ENCODE results near the gene SGCB.

SGCB gene

GRCh38 chr4:52054254-52054653 is 16.2 kb upstream of the SGCB start:
- peaks cover 9% of the 10 kb centered on the region for H3K4me1 ChIP-seq (ENCODE audit: control insufficient read depth, insufficient read depth, low read length, poor library complexity, severe bottlenecking)
- H3K9me3 ChIP-seq (ENCODE audit: control insufficient read depth, low read length) = no peaks in the 10 kb centered on the region
- no peak overlapping the region for H3K27ac ChIP-seq (ENCODE audit: low read depth, low read length, severe bottlenecking)
- H3K36me3 ChIP-seq (ENCODE audit: control insufficient read depth, insufficient read depth, low read length) = no peaks in the 10 kb centered on the region
- 88 to 100% methylated on average over 1 to 3 of the region's 3 CpGs for WGBS, 2 experiments (ENCODE audit: insufficient coverage in 2 of 2)
- H3K4me3 ChIP-seq (ENCODE audit: extremely low read depth, insufficient read depth, low read length, poor library complexity, severe bottlenecking) = no peak overlapping the region

DNA sequence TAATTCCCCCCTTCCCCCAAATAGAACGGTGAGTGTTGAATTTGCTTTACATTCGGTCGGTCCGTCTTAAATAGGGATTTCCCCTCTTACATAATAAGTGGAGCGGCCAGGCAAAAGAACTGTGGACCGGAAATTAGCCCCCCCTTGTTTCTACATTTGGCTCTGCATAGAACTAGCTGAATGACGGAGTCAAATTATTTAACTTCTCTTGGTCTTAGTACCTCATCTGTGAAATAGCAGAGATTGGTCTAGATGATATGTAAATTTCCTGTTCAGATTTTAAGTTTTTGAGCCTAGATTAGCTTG is 14.3 kb upstream of the SGCB start:
- WGBS, 2 experiments (ENCODE audit: insufficient coverage in 2 of 2) = 51 to 80% methylated on average over 1 to 5 of the region's 7 CpGs
- H3K27ac ChIP-seq (ENCODE audit: low read depth, low read length, severe bottlenecking) = no peak overlapping the region
- no peaks in the 10 kb centered on the region for H3K36me3 ChIP-seq (ENCODE audit: control insufficient read depth, insufficient read depth, low read length)
- H3K4me1 ChIP-seq (ENCODE audit: control insufficient read depth, insufficient read depth, low read length, poor library complexity, severe bottlenecking) = peaks cover 9% of the 10 kb centered on the region
- peak overlapping the region; percentile 66 for H3K4me3 ChIP-seq (ENCODE audit: extremely low read depth, insufficient read depth, low read length, poor library complexity, severe bottlenecking)
- H3K9me3 ChIP-seq (ENCODE audit: control insufficient read depth, low read length) = no peaks in the 10 kb centered on the region

GRCh38 chr4:52051615-52052474 is 13.7 kb upstream of the SGCB start:
- Histone ChIP-seq H3K4me3 (ENCODE audit: extremely low read depth, insufficient read depth, low read length, poor library complexity, severe bottlenecking) (peak overlapping the region; percentile 66), H3K27ac (ENCODE audit: low read depth, low read length, severe bottlenecking) (peak overlapping the region; percentile 79), H3K36me3 (ENCODE audit: control insufficient read depth, insufficient read depth, low read length) (no peaks in the 10 kb centered on the region), H3K4me1 (ENCODE audit: control insufficient read depth, insufficient read depth, low read length, poor library complexity, severe bottlenecking) (peaks cover 9% of the 10 kb centered on the region), H3K9me3 (ENCODE audit: control insufficient read depth, low read length) (no peaks in the 10 kb centered on the region)
- WGBS, 2 experiments (ENCODE audit: insufficient coverage in 2 of 2) = 6 to 9% methylated on average over 37 of the region's 46 CpGs

GRCh38 chr4:52051213-52051614 is 13.1 kb upstream of the SGCB start, which contains the start of gene SPATA18:
Gene SPATA18 (plus strand): TSS chr4:52051304. CDS start chr4:52051705, 401 bp downstream.
- WGBS, 2 experiments (ENCODE audit: insufficient coverage in 2 of 2) = 0% methylated on average over 31 to 35 of the region's 44 CpGs
- Histone ChIP-seq H3K36me3 (ENCODE audit: control insufficient read depth, insufficient read depth, low read length) (no peaks in the 10 kb centered on the region), H3K27ac (ENCODE audit: low read depth, low read length, severe bottlenecking) (peak within 1 kb of the TSS; percentile 79), H3K9me3 (ENCODE audit: control insufficient read depth, low read length) (no peaks in the 10 kb centered on the region), H3K4me1 (ENCODE audit: control insufficient read depth, insufficient read depth, low read length, poor library complexity, severe bottlenecking) (peaks cover 9% of the 10 kb centered on the region), H3K4me3 (ENCODE audit: extremely low read depth, insufficient read depth, low read length, poor library complexity, severe bottlenecking) (peak within 1 kb of the TSS; percentile 66)

GRCh38 chr4:52049266-52049665 is 11.2 kb upstream of the SGCB start:
- WGBS, 2 experiments (ENCODE audit: insufficient coverage in 2 of 2) = 77 to 94% methylated on average over 3 to 4 of the region's 5 CpGs
- Histone ChIP-seq H3K36me3 (ENCODE audit: control insufficient read depth, insufficient read depth, low read length) (no peaks in the 10 kb centered on the region), H3K27ac (ENCODE audit: low read depth, low read length, severe bottlenecking) (no peak overlapping the region), H3K4me1 (ENCODE audit: control insufficient read depth, insufficient read depth, low read length, poor library complexity, severe bottlenecking) (peaks cover 9% of the 10 kb centered on the region), H3K9me3 (ENCODE audit: control insufficient read depth, low read length) (no peaks in the 10 kb centered on the region), H3K4me3 (ENCODE audit: extremely low read depth, insufficient read depth, low read length, poor library complexity, severe bottlenecking) (no peak overlapping the region)

DNA sequence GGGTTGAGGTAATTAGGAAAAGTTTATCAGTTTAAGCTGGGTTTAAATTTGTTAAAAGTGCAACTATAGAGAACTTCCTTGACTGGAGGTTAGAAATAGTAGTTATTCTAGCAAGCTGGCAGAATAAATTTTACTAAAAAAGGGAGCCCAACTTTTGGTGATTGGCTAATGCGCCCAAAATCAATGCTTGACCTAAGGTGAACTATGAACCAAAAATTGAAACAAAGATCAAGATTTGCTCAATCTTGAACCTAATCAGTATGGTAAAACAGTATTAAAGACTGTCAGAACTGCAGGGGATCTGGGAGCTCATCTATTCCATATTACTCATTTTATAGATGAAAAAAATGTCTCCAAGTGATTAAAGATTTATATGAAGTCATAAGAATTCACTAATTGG is 6.9 kb upstream of the SGCB start:
- H3K9me3 ChIP-seq (ENCODE audit: control insufficient read depth, low read length) = no peaks in the 10 kb centered on the region
- no peak overlapping the region for H3K27ac ChIP-seq (ENCODE audit: low read depth, low read length, severe bottlenecking)
- H3K4me3 ChIP-seq (ENCODE audit: extremely low read depth, insufficient read depth, low read length, poor library complexity, severe bottlenecking) = no peak overlapping the region
- no peaks in the 10 kb centered on the region for H3K4me1 ChIP-seq (ENCODE audit: control insufficient read depth, insufficient read depth, low read length, poor library complexity, severe bottlenecking)
- no peaks in the 10 kb centered on the region for H3K36me3 ChIP-seq (ENCODE audit: control insufficient read depth, insufficient read depth, low read length)
- WGBS, 2 experiments (ENCODE audit: insufficient coverage in 2 of 2) = 100% methylated on average over 1 of the region's 1 CpG; no CpG with 5 or more reads in 1 of the 2 experiments

DNA sequence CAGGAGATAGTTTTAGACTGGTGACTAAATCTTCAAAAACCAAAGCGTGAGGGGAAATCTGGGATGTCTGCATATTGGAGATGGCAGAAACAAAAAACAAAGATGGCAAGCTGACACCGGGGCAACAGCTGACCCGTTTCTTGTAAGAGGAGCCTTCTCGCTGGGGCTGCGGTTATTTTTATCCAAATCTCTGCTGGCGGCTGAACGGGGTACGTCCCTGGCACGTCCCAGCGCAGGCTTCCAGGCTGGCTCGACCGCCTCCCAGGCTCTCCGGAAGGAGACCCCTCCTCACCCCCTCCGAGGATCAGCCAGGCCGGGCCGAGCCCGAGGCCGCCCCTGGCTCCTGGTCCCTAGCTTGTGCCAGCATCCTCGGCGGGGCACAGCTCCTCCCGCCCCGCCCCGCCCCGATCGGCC is 403 bp downstream of the SGCB start:
- 2% methylated on average over 11 to 18 of the region's 25 CpGs for WGBS, 2 experiments (ENCODE audit: insufficient coverage in 2 of 2)
- Histone ChIP-seq H3K9me3 (ENCODE audit: control insufficient read depth, low read length) (no peaks in the 10 kb centered on the region), H3K36me3 (ENCODE audit: control insufficient read depth, insufficient read depth, low read length) (peaks cover 19% of the 10 kb centered on the region), H3K27ac (ENCODE audit: low read depth, low read length, severe bottlenecking) (peak overlapping the region; percentile 16), H3K4me1 (ENCODE audit: control insufficient read depth, insufficient read depth, low read length, poor library complexity, severe bottlenecking) (peaks cover 3% of the 10 kb centered on the region), H3K4me3 (ENCODE audit: extremely low read depth, insufficient read depth, low read length, poor library complexity, severe bottlenecking) (peak overlapping the region; percentile 64)

DNA sequence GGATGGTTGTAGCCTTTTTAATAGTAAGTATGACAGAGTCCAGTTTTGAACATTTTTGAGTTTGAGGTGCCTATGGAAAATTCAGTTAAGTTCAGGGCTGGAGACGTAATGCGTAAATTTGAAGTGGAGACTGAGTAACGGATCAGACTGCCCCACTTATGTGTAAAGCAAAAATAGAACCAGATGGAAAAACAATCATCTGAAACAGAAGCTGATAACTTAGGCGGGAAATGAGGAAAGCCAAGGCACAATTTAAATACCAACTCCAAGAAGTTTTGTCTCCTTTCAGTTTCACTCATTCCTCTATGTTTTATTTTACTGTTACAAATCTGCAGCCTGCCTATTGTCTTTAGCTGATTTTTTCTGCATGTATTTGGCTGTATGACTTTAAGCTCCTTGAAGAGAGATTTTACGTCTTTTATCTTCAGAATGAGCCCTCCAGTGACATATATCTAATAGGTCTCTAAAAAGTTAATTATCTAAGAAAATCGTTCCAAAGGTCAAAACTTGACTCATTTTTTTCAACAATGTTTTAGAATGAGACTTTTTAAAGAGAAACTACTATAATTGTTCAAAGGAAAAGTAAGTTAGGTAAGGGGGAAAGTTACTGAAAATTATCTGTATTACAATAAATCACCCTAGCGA is 1.1 kb downstream of the SGCB start:
- H3K4me3 ChIP-seq (ENCODE audit: extremely low read depth, insufficient read depth, low read length, poor library complexity, severe bottlenecking) = peak overlapping the region; percentile 64
- peaks cover 3% of the 10 kb centered on the region for H3K4me1 ChIP-seq (ENCODE audit: control insufficient read depth, insufficient read depth, low read length, poor library complexity, severe bottlenecking)
- H3K36me3 ChIP-seq (ENCODE audit: control insufficient read depth, insufficient read depth, low read length) = peaks cover 22% of the 10 kb centered on the region
- no peak overlapping the region for H3K27ac ChIP-seq (ENCODE audit: low read depth, low read length, severe bottlenecking)
- WGBS, 2 experiments (ENCODE audit: insufficient coverage in 2 of 2) = 100% methylated on average over 2 of the region's 7 CpGs
- H3K9me3 ChIP-seq (ENCODE audit: control insufficient read depth, low read length) = no peaks in the 10 kb centered on the region

GRCh38 chr4:52035190-52035589 is 2.9 kb downstream of the SGCB start:
- Histone ChIP-seq H3K4me1 (ENCODE audit: control insufficient read depth, insufficient read depth, low read length, poor library complexity, severe bottlenecking) (peaks cover 3% of the 10 kb centered on the region), H3K4me3 (ENCODE audit: extremely low read depth, insufficient read depth, low read length, poor library complexity, severe bottlenecking) (no peak overlapping the region), H3K36me3 (ENCODE audit: control insufficient read depth, insufficient read depth, low read length) (peaks cover 33% of the 10 kb centered on the region), H3K9me3 (ENCODE audit: control insufficient read depth, low read length) (no peaks in the 10 kb centered on the region), H3K27ac (ENCODE audit: low read depth, low read length, severe bottlenecking) (no peak overlapping the region)
- no CpG with 5 or more reads among the region's 2 CpGs for WGBS, 2 experiments (ENCODE audit: insufficient coverage in 2 of 2)

DNA sequence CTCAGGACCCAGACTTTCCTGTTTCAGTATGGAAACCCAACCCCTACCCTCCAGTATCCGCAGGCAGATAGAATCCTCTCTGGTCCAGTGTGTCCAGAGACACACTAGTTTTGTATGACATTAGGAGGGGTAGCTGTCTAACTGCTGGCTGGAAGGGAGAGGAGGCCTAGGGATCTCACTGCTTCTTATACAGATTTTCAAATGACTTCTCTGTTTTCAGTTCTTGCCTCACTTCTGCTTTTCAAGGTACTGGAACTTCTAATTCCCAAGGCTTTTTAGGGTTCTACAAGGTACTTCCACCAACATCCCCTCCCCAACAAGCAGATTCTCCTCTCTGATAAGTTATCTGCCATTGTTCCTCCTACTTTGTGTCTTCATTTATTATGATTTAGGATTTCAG is 6.1 kb downstream of the SGCB start:
- WGBS, 2 experiments (ENCODE audit: insufficient coverage in 2 of 2) = no CpG with 5 or more reads among the region's 1 CpG
- Histone ChIP-seq H3K4me1 (ENCODE audit: control insufficient read depth, insufficient read depth, low read length, poor library complexity, severe bottlenecking) (peaks cover 3% of the 10 kb centered on the region), H3K27ac (ENCODE audit: low read depth, low read length, severe bottlenecking) (no peak overlapping the region), H3K4me3 (ENCODE audit: extremely low read depth, insufficient read depth, low read length, poor library complexity, severe bottlenecking) (no peak overlapping the region), H3K9me3 (ENCODE audit: control insufficient read depth, low read length) (no peaks in the 10 kb centered on the region), H3K36me3 (ENCODE audit: control insufficient read depth, insufficient read depth, low read length) (peaks cover 49% of the 10 kb centered on the region)

DNA sequence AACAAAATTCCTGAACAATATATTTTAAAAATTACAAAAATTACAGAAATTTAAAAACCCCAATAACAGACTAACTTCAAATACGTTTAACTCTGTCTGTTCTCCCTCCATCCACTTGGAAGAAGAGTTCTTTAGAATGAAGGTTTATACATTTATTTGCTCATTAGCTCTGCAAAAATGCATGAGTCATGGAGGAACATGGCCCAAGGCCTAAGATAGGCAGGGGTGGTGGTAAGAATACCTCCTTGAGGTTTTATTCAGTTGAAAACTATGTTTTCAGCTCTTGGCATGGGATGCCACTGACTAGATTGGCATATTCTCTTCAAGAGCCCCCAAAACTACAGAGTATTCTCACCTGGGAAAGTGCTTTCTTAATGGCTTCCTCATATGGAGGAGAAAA is 9.1 kb downstream of the SGCB start:
- Histone ChIP-seq H3K36me3 (ENCODE audit: control insufficient read depth, insufficient read depth, low read length) (peaks cover 62% of the 10 kb centered on the region), H3K4me1 (ENCODE audit: control insufficient read depth, insufficient read depth, low read length, poor library complexity, severe bottlenecking) (no peaks in the 10 kb centered on the region)
- no CpG with 5 or more reads among the region's 1 CpG for WGBS, 2 experiments (ENCODE audit: insufficient coverage in 2 of 2)

More for the DNA sequence above, 9.1 kb downstream of the SGCB start:
- H3K27ac ChIP-seq (ENCODE audit: low read depth, low read length, severe bottlenecking) = no peak overlapping the region
- no peak overlapping the region for H3K4me3 ChIP-seq (ENCODE audit: extremely low read depth, insufficient read depth, low read length, poor library complexity, severe bottlenecking)
- no peaks in the 10 kb centered on the region for H3K9me3 ChIP-seq (ENCODE audit: control insufficient read depth, low read length)
